ENCODE data around the gene CUX1. TPM values are rescaled to one million over a fixed set of nuclear protein-coding genes. Genes with fewer than 3 reads are reported as not detected.

CUX1 gene
- total and polyA plus RNA-seq, 2 of the 13 experiments (the other 11 are each of a cell fraction or from before 2014, with no cell fraction given), result 13.7 to 14.9 TPM

DNA sequence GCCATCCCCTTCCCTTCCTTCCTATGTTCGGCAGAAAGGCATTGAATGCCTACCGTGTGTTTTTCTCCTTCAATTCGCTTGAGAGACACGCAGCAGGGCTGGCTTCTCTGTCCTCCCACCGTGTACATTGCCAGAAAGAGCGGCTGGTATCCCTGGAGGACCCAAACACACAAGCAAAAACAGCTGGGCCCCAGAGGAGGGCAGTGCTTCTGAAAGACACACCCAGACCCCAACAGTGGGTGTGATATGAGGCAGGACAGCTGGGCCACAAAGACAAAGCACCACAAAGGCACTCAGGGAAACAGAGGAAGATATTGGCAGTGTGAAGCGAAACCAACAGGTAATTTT, 336.1 kb downstream of the CUX1 start:
- 29% methylated on average over 7 of the region's 7 CpGs for WGBS (ENCODE audit: low lambda C conversion rate)
- FAIRE-seq, result no peak
- Histone ChIP-seq H3K27me3 (ENCODE audit: control insufficient read depth in 1 of 2, insufficient read depth in 2 of 2, low read length in 2 of 2) (no peaks in the 10 kb centered on the region), H2AFZ (ENCODE audit: low read length) (no peak overlapping the region), H3K9me3 (ENCODE audit: low read length) (no peaks in the 10 kb centered on the region), H3K79me2 (ENCODE audit: insufficient read depth, low read length) (no peaks in the 10 kb centered on the region), H3K27ac (ENCODE audit: extremely low read length, insufficient read depth, low read length) (peak overlapping the region; percentile 100), H4K20me1 (ENCODE audit: insufficient read depth, low read length) (no peaks in the 10 kb centered on the region), H3K9ac (ENCODE audit: insufficient read depth, low read depth, low read length) (peak overlapping the region; percentile 81), H3K4me3 (replicated peaks in 1 of 3; ENCODE audit: insufficient read depth in 1 of 3, low read depth in 2 of 3, low read length in 3 of 3) (peak overlapping the region; percentile 17 to 55 (median 26); a peak in 4 of 6 replicates), H3K4me2 (ENCODE audit: low read depth, low read length) (peak overlapping the region; percentile 90), H3K4me1 (ENCODE audit: insufficient read depth, low read length) (peaks cover 72% of the 10 kb centered on the region), H3K36me3 (replicated peaks in 1 of 2; ENCODE audit: control insufficient read depth in 1 of 2, insufficient read depth in 2 of 2, low read length in 2 of 2) (peaks cover 3 to 5% of the 10 kb centered on the region in 2 experiments; a peak in 1 of 5 replicates)
- in situ Hi-C loops (cut with HindIII; ENCODE audit: extremely low pct_ligation_motif_present, low pct_unique_long_range_greater_than_20kb), result no loop called here
- no peak for DNase-seq (ENCODE audit: low spot score)
- ChIA-PET CTCF (ENCODE audit: low intra/inter-chr PET ratio, low total read pairs) (no interaction called here), POLR2A (interaction anchor here (0.8 to 2.8 kb wide), 6 partner anchors 16 to 129 kb away, joined by 3 to 12 read pairs (median 4); no protein-coding TSS in a partner anchor)
- intact Hi-C loops (cut with micrococcal nuclease; ENCODE audit: unreplicated experiment), result loop anchor here (1.0 to 10.0 kb wide), 3 partner anchors 19 to 81 kb away; no protein-coding TSS in a partner anchor
- TSS peak; percentile 65 for BruUV-seq (replicated peaks)
- ATAC-seq, result peak; percentile 14
- TF ChIP-seq, protein P1, sequence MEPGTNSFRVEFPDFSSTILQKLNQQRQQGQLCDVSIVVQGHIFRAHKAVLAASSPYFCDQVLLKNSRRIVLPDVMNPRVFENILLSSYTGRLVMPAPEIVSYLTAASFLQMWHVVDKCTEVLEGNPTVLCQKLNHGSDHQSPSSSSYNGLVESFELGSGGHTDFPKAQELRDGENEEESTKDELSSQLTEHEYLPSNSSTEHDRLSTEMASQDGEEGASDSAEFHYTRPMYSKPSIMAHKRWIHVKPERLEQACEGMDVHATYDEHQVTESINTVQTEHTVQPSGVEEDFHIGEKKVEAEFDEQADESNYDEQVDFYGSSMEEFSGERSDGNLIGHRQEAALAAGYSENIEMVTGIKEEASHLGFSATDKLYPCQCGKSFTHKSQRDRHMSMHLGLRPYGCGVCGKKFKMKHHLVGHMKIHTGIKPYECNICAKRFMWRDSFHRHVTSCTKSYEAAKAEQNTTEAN (CRISPR knock-in tag; conservative IDR thresholded peaks at IDR 0.05), result no peak
- TF ChIP-seq TEAD3 (CRISPR knock-in tag; optimal IDR thresholded peaks at IDR 0.05; ENCODE audit: borderline replicate concordance), result no peak
- TF ChIP-seq, protein P2, sequence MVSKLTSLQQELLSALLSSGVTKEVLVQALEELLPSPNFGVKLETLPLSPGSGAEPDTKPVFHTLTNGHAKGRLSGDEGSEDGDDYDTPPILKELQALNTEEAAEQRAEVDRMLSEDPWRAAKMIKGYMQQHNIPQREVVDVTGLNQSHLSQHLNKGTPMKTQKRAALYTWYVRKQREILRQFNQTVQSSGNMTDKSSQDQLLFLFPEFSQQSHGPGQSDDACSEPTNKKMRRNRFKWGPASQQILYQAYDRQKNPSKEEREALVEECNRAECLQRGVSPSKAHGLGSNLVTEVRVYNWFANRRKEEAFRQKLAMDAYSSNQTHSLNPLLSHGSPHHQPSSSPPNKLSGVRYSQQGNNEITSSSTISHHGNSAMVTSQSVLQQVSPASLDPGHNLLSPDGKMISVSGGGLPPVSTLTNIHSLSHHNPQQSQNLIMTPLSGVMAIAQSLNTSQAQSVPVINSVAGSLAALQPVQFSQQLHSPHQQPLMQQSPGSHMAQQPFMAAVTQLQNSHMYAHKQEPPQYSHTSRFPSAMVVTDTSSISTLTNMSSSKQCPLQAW (CRISPR knock-in tag; IDR thresholded peaks at IDR 0.05), result no peak
- TF ChIP-seq PAF1 (CRISPR knock-in tag; IDR thresholded peaks at IDR 0.05), result no peak
- no peak for TF ChIP-seq MATR3 (CRISPR knock-in tag; IDR thresholded peaks at IDR 0.05)
- no peak for TF ChIP-seq ZNF274 (CRISPR knock-in tag; IDR thresholded peaks at IDR 0.05)
- TF ChIP-seq FLYWCH1 (CRISPR knock-in tag; IDR thresholded peaks at IDR 0.05), result no peak
- no peak for TF ChIP-seq ZNF33A (CRISPR knock-in tag; IDR thresholded peaks at IDR 0.05; ENCODE audit: borderline replicate concordance)
- TF ChIP-seq BHLHE40 (IDR thresholded peaks at IDR 0.05; ENCODE audit: low read length), result no peak
- no peak for TF ChIP-seq TBX3 (IDR thresholded peaks at IDR 0.05; ENCODE audit: borderline replicate concordance)
- TF ChIP-seq, protein P3, sequence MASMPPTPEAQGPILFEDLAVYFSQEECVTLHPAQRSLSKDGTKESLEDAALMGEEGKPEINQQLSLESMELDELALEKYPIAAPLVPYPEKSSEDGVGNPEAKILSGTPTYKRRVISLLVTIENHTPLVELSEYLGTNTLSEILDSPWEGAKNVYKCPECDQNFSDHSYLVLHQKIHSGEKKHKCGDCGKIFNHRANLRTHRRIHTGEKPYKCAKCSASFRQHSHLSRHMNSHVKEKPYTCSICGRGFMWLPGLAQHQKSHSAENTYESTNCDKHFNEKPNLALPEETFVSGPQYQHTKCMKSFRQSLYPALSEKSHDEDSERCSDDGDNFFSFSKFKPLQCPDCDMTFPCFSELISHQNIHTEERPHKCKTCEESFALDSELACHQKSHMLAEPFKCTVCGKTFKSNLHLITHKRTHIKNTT (CRISPR knock-in tag; IDR thresholded peaks at IDR 0.05), result no peak
- TF ChIP-seq, protein P4, sequence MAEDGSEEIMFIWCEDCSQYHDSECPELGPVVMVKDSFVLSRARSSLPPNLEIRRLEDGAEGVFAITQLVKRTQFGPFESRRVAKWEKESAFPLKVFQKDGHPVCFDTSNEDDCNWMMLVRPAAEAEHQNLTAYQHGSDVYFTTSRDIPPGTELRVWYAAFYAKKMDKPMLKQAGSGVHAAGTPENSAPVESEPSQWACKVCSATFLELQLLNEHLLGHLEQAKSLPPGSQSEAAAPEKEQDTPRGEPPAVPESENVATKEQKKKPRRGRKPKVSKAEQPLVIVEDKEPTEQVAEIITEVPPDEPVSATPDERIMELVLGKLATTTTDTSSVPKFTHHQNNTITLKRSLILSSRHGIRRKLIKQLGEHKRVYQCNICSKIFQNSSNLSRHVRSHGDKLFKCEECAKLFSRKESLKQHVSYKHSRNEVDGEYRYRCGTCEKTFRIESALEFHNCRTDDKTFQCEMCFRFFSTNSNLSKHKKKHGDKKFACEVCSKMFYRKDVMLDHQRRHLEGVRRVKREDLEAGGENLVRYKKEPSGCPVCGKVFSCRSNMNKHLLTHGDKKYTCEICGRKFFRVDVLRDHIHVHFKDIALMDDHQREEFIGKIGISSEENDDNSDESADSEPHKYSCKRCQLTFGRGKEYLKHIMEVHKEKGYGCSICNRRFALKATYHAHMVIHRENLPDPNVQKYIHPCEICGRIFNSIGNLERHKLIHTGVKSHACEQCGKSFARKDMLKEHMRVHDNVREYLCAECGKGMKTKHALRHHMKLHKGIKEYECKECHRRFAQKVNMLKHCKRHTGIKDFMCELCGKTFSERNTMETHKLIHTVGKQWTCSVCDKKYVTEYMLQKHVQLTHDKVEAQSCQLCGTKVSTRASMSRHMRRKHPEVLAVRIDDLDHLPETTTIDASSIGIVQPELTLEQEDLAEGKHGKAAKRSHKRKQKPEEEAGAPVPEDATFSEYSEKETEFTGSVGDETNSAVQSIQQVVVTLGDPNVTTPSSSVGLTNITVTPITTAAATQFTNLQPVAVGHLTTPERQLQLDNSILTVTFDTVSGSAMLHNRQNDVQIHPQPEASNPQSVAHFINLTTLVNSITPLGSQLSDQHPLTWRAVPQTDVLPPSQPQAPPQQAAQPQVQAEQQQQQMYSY (CRISPR knock-in tag; IDR thresholded peaks at IDR 0.05), result no peak
- no peak for TF ChIP-seq EZH2 (conservative IDR thresholded peaks at IDR 0.05; ENCODE audit: low read depth, low read length)
- TF ChIP-seq RBM39 (IDR thresholded peaks at IDR 0.05; ENCODE audit: low read depth, low read length, poor library complexity, severe bottlenecking), result peak; percentile 1
- no peak for TF ChIP-seq HNRNPLL (IDR thresholded peaks at IDR 0.05; ENCODE audit: low read depth, low read length, poor library complexity, severe bottlenecking)
